SU-DHL-6 (cell line): ENCODE data around the gene ITPRIPL2.

ENCODE experiments used
- EZH2phosphoT487 ChIP-seq: fragments of 200-600 bp; sonication (generic), shearing (Covaris generic); conservative IDR thresholded peaks from 2 replicates; pipeline ENCODE4 v1.6.1; 2018; ENCODE audit warnings: mild to moderate bottlenecking, antibody characterized with exemption, low read length, moderate library complexity, mixed read lengths
- TF ChIP-seq, protein P1 (sequence below): fragments of 200-600 bp; sonication (generic); IDR thresholded peaks from one replicate; pipeline ENCODE4 v1.5.1; 2017; ENCODE audit warnings: antibody characterized with exemption, mild to moderate bottlenecking, low read length, moderate library complexity; ENCODE audit not compliant: insufficient read depth, poor library complexity, severe bottlenecking

DNA sequence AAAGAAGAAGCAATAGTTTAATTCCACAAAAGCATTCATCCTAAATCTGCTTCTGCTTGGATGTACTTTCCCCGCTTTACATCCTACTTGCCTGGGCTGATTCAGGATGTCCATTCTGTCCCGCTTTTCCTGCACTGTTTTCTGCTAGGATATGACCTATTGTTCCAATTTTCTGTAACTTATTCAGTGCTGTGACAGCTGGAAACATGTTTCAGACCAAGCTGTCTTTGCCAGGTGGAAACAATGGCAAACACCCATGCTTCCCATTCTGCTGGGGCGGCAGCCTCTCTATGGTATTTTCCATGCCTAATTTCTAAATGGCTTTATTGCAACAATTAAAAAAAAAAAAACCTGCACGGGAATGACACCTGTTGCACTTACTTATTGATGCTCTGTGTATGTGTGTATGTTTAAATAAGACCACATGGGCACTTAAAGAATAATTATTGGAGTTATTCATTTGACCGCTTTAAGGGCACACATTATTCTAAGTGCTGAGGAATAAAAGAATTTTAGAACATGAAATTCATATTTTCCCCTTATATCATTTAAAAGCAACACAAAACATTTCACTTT, 25.3 kb upstream of the ITPRIPL2 start:
- TF ChIP-seq, protein P1, sequence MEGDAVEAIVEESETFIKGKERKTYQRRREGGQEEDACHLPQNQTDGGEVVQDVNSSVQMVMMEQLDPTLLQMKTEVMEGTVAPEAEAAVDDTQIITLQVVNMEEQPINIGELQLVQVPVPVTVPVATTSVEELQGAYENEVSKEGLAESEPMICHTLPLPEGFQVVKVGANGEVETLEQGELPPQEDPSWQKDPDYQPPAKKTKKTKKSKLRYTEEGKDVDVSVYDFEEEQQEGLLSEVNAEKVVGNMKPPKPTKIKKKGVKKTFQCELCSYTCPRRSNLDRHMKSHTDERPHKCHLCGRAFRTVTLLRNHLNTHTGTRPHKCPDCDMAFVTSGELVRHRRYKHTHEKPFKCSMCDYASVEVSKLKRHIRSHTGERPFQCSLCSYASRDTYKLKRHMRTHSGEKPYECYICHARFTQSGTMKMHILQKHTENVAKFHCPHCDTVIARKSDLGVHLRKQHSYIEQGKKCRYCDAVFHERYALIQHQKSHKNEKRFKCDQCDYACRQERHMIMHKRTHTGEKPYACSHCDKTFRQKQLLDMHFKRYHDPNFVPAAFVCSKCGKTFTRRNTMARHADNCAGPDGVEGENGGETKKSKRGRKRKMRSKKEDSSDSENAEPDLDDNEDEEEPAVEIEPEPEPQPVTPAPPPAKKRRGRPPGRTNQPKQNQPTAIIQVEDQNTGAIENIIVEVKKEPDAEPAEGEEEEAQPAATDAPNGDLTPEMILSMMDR: no peak
- no peak for TF ChIP-seq EZH2phosphoT487
